GM10847 (cell line): ENCODE measurements around the gene TENT5C.

Experiments
- POLR2A ChIP-seq: IDR thresholded peaks from 2 replicates; pipeline ENCODE4 v1.6.1; 2011; ENCODE audit not compliant: insufficient read length; ENCODE audit errors: extremely low read depth

Gene TENT5C

DNA sequence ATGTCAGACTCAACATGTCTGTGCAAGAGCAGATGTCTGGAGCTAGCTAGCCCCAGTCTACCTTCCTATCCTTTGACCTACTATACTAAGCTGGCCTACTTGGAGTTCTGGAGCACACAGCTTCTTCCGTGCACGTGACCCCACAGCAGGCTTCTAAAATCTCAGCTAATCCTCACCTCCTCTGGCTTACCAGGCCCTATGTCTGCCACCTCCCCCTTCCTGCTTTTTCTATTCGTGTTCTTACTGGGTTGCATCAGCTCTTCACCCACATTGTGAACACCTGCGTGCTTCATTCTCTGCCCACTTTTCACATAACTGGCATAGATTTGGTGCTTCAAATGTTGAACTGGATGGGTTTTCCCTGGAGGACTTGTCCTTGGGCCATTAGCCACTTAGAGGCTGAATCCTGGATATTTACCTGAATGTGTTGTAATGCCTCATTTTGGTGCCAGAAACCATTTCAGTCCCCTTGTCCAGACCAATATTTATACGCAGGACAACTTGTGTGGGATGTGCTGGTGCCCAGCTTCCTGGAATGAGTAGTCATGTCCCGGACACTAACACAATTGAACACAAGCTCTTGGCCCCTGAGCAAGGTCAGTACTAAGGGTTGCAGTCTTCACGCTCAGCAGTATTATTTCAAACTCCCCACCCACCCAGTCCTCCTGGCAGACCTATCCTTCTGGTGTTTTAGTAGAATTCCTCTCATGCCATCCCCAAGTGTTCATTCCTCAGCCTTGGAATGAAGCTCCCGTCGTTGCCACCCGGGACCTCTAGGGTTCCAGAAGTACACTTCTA, 24.0 kb downstream of the TENT5C start:
- no peak for TF ChIP-seq POLR2A

DNA sequence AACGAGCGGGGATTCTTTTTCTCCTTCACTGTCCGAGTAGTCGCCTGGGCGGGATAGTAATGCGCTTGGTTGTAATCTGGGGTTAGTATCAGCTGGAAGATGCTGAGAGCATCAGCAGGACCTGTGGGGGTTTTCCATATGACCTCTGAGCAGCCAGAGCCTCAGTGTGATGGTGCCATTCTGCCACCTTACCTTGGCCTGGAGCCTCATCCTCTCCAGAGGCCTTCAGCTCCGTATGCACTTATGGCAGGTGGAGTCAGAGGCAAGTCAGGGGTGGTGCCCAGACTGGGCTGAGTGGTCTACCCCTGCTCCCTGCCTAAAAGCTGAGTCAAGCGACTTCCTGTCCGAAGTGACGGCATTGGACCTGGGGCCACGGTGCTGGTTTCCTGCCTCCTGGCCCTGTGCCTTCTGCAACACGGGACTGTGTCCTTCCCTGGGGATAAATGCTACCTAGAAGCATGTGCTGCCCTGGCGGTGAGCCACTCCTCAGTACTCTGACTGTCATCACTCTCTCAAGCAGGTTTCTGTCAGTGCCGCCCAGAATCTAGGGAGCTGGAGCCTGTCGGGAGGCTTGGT, 24.7 kb downstream of the TENT5C start:
- TF ChIP-seq POLR2A: no peak

DNA sequence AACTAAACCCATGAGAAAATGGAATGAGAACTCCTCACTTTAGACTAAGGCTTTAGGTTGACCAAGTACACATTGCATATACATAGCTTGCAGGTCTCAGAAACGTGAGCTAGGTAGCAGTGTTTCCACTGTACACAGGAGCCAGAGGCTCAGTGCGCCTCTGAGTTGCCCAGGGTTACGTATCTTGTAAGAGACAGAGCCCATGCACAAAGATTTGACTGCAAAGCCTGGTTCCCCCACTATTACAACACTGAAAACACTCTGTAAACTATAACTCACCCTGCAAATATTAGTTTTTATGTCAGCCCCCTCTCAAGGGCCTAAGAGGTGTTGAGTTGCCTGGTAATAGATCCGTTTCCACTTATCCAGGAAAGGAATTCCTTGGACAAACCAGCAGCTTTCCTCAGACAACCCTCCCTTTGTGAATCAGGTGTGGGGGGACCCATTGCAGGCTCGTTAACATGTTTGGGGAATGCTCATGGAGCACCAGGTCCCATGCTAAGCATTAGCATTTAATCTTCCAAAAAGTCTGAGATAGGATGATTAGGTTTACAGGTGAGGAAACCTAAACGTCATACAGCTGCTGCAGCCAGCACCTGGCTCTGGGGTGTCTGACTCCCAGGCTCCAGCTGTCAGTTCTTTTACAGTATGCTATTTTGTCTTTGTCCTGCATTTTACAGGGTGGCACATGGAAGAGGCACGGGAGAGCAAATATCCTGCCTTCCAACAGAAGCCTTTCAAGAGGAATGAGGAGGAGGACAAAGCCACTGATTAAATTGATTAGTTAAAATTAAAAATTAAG, 25.7 kb downstream of the TENT5C start:
- TF ChIP-seq POLR2A: no peak

DNA sequence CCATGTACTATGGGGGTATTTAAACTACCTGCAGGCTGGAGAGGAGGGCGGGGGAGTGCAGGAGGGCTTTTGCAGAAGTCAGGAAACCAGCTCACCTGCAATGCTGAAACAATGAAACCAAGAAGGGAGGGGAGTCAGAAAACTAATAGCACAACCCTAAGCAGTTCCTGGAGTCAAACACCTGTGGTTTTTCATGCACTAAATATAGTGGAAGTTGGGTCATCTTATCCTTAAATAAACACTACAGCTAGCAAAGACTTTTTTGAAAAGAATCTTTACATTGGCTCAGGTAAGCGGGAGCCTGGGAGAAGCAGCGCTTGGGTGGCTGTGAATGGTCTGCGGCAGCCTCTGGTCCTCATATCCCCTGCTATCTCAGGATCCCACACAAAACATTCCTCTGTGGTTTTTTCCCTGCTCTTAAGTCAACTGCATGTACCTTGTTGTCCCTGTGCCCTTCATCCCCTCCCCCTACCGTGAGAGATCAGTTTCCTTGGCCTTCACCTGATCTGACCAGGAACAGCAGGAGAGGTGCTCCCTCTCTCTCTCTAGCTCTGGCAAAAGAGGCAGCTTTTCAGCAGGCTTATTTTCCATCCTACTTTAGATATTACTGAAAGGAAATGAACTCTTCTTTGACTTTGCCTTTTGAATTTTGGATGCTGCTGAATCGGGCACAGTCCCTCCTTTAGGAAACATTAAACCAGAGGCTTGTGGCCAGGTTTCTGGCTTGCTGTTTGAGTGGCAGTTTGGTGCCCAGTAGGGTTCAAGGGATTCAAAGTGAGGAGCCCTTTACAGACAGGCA, 26.6 kb downstream of the TENT5C start:
- no peak for TF ChIP-seq POLR2A

DNA sequence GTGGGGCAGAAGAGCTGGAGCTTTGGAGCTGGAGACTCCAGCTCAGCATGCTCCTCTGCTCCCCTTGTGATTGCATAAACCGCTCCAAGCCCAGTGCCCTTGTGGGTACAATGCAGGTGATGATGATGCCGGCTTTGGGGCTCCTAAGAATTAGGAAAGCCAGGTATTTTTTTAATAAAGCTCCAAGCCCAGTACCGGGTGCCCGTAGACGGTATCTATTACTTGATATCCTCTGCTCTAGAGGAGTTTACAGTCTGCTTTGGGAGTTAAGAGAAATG, 27.2 kb downstream of the TENT5C start:
- TF ChIP-seq POLR2A: no peak

DNA sequence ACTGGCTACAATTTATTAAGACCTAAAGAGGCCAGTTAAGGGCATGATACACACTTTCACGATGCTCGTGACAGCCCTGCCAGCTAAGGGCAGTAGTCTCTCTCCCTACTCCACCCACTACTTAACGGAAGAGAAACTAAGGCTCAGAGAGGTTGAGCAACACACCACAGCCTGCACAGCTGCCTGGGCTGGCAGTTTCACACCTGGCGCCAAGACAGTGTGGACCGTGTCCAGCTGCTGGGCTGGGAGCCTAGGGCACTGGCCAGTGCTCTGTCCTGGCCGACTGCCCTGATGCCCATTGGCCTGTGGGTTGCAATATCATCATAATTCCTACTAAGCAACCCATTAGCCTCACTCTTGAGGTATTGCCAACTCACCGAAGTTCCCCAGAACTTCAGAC, 27.6 kb downstream of the TENT5C start:
- no peak for TF ChIP-seq POLR2A

DNA sequence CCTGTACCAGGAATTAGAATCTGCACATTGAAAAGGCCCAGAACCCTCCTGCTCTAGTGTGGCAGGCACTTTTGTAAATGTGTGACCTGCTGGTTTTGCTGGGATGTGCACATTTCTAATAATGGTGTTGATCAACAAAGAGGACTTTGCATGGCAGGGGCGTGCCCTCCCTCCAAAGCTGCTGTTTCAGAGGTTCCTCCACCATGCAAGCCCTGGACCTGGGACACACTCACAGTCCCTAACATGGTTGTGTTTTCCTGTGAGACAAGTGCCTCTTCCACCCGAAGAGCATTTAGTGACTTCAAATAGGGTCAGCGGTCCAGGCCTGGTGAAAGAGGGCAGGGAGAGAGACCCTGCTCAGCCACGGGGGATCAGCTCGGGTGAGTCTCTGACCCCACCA, 28.1 kb downstream of the TENT5C start:
- TF ChIP-seq POLR2A: no peak

DNA sequence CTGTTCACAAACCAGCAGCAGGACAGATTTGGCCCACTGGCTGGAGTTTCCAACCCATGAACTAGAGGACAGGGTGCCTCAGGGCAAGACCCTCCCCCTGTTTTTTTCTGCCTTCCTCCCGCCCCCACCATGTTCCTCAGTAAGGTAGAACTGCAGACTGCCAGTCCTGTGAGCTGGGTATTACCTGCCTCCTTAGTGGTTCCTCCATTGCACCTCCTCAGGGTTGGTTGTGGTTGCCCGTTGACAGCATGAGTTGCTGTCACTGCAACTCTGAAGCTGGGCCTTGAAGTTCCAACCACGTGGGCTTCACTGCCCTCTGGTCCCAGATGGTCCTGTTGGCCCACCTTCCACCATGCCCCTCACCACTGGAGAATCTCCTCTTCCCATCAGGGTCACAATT, 28.8 kb downstream of the TENT5C start:
- no peak for TF ChIP-seq POLR2A

DNA sequence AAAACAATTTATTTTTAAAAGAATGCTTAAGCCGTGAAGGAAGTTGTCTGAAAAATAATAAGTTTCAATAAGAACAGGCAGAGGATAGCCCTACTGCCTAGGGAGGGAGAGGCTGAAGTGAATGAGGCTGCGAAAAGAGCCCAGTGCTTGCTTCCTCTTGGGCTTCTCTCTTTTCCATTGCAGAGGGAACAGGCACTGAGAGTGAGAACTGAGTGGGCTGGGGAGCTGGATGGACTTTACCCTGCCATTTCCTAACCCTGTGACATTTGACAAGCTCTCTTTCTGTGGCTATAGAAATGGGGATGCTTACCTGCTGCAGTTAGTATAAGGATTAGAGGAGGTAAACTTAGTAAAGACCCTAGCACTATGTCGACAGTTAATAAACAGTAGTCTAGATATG, 30.0 kb downstream of the TENT5C start:
- no peak for TF ChIP-seq POLR2A

DNA sequence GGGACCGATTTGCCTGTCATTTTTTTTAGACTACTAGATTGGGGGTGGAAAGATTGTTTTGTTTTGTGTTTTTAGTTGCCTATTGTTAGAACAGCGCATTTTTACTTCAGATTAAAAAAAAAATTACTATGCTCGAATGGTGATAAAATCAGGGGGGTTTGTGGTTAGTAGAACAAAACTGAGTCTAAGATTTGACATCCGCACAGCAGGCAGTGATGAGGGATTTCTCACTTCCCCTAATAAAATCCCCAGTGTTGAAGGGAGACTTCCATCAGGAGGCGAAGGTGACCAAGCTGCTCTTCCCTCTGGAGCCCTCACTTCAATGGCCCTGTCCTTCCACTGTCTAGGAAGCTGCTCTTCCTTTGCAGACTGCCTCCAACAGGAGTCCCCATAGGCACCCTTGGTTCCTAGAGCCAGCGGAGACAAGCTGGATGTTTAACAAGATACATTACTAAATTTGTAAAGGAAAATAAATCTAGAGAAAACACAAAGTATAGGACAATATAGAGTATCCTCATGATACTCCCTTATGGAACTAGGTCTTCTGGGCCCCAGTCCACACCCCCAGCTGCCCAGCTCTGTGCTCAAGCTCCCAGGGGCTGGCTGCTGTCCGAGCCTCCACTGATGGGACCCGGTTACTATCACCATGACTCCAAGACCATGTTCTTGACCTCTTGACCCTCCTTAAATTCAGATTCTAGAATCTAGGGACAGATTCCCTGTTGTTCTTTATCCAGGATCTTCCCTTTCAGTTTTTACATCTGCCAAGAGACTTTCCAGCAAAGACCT, 31.0 kb downstream of the TENT5C start:
- no peak for TF ChIP-seq POLR2A

DNA sequence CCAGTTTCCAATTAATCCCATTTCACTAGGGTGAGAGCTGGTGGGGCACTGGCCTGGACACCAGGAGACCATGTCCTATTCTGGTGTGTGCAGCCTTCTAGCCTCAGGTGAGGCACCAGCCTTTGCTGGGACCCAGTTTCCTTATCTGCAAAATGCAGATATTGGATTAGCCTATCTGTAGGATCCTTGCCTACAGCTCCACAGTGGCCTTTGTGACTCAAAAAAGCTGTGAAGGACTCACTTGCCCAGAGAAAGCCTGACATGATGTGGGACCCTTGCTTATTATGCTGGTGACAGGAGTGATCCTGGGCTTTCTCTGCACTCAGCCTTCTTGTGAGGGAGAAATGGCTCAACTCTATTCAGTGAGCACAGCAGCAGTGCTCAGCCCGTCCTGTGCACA, 32.3 kb downstream of the TENT5C start:
- no peak for TF ChIP-seq POLR2A

DNA sequence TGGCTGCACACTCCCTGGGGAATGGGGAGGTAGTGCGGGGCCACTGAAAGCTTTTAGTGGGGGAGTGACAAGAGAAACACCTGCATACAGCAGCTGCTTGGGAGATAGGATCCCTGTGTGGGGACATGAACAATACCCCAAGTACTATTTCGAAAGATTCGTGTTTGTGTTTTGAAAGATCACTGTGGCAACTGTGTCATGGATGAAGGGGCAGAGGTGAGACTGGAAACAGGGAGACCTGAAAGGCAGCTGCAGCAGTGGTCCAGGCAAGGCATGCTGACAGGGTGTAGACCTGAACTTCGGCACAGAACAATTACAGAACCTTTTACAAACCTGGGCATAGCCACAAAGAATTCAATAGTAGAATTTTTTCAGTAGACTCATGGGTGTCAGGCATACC, 32.9 kb downstream of the TENT5C start:
- no peak for TF ChIP-seq POLR2A

DNA sequence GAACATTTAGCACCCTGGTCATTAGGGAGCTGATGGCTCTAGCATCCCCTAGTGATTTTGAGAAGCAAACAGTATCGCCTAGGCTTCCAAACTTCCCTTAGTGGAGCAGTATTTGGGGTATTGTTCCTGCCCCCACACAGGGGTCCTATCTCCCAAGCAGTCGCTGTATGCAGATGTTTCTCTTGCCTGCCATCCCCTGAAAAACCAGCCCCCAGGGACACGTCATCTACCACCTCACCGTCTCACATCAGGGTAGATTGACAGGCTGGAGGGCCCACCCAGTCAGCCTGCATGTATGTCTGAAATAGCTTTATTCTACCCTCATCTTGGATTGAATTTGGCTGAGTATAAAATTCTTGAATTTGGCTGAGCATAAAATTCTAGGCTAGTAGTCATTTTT, 33.9 kb downstream of the TENT5C start:
- TF ChIP-seq POLR2A: no peak

DNA sequence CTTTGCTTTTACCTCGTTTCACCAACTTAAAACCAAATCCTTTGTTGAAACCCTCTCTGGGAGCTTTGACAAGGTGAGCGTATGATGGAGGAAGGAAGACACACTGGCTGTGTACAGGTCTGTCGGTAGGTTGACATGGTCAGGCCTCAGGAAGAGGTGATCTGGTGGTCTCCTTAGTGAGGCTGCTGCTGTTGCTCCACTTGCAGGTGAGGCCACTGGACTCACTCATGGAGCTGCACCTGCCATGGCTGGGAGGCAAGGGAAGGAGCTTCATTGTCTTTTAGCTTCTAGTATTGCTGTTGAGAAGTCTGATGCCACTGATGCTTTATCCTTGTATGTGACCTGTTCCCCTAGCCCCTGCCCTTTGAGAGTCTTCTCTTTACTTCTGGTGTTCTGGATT, 35.7 kb downstream of the TENT5C start:
- no peak for TF ChIP-seq POLR2A

DNA sequence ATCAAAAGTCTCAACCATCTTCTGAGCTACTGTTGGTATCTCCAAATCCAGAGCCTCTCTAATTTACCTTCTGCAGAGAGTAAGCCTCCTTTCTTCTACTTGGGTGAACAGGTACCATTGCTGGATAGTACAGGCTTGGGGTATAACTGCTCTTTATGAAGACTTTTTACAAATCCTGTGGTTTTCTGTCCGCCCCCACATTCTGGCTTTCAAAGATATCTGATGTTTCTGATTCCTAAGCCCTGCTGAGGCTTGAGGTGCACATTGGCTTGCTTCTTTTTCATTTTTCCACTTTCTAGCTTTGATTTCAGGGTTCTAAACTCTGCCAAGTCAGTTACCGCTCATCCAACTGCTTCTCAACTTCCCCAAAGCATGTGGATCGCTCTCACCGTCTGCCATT, 37.1 kb downstream of the TENT5C start:
- no peak for TF ChIP-seq POLR2A
